Right lobe of liver (tissue), 4 donors: ENCODE data around the gene STX3.

Source experiments
- POLR2A ChIP-seq: fragments of 450-650 bp; IDR thresholded peaks from one replicate; pipeline ENCODE4 v1.6.1; 2017; ENCODE audit warnings: antibody characterized with exemption, mild to moderate bottlenecking
- TF ChIP-seq, protein P1 (sequence below), 4 donors: fragments of 200-600 bp in 3 of 4; fragments of 450-650 bp in 1 of 4; IDR thresholded peaks; one replicate each; pipeline versions ENCODE4 v1.5.1 to v1.8.0; 2016 to 2022; ENCODE audit warnings: antibody characterized with exemption in 4 of 4, mild to moderate bottlenecking in 2 of 4
- donor health status: DM: no; HTN: no; CAD: no.
- donor health status: DM: no; HTN: no; CAD: no.
- donor health status: DM: no; HTN: yes; CAD: no.

DNA sequence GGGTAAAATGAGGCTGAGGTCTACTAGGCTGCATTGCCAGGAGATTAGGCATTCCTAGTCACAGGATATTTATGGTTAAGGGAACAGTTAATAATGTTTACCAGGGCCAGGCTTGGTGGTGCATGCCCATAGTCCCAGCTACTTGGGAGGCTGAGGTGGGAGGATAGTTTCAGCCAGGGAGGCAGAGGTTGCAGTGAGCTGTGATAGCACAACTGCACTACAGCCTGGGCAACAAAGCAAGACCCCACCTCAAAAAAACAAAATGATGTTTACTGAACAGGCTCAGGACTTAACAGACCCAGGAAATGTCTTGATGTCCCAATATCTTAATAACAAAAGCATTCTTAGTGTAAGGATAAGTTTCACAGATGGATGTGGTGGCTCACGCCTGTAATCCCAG, 58.2 kb downstream of the STX3 start:
- TF ChIP-seq, protein P1, sequence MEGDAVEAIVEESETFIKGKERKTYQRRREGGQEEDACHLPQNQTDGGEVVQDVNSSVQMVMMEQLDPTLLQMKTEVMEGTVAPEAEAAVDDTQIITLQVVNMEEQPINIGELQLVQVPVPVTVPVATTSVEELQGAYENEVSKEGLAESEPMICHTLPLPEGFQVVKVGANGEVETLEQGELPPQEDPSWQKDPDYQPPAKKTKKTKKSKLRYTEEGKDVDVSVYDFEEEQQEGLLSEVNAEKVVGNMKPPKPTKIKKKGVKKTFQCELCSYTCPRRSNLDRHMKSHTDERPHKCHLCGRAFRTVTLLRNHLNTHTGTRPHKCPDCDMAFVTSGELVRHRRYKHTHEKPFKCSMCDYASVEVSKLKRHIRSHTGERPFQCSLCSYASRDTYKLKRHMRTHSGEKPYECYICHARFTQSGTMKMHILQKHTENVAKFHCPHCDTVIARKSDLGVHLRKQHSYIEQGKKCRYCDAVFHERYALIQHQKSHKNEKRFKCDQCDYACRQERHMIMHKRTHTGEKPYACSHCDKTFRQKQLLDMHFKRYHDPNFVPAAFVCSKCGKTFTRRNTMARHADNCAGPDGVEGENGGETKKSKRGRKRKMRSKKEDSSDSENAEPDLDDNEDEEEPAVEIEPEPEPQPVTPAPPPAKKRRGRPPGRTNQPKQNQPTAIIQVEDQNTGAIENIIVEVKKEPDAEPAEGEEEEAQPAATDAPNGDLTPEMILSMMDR (IDR thresholded peaks at IDR 0.05): no peak
- TF ChIP-seq POLR2A: no peak
